ENCODE results near the gene NRG2. TPM values are rescaled to one million over a fixed set of nuclear protein-coding genes. Genes with fewer than 3 reads are reported as not detected.

NRG2 gene
- polyA plus RNA-seq, 2 of the 4 experiments (the other 2 are of a cell fraction) = 1.0 to 1.1 TPM

GRCh38 chr5:139884144-139884543 lies 159.0 kb downstream of the NRG2 start:
- H3K4me2 ChIP-seq = no peak overlapping the region
- no peaks in the 10 kb centered on the region for H3K4me1 ChIP-seq
- H3K9me3 ChIP-seq = no peaks in the 10 kb centered on the region
- ChIA-PET CTCF (interaction anchor here (1.0 to 2.1 kb wide), 4 partner anchors 9 to 109 kb away, joined by 3 to 6 read pairs (median 4); no protein-coding TSS in a partner anchor), POLR2A (no interaction called here)
- no peak overlapping the region for H3K27ac ChIP-seq
- WGBS (ENCODE audit: missing lambda C conversion rate) = 82% methylated on average over 3 of the region's 3 CpGs
- TF ChIP-seq RFX5 (IDR thresholded peaks at IDR 0.05) (no peak), POLR2AphosphoS2 (conservative IDR thresholded peaks at IDR 0.05; ENCODE audit: low read length) (no peak), MAZ (IDR thresholded peaks at IDR 0.05; ENCODE audit: borderline replicate concordance, low read depth, low read length) (no peak), RARB (CRISPR knock-in tag; IDR thresholded peaks at IDR 0.05) (no peak), EHMT2 (IDR thresholded peaks at IDR 0.05; ENCODE audit: low read depth) (no peak), FOXS1 (CRISPR knock-in tag; IDR thresholded peaks at IDR 0.05) (no peak), HDAC2 (IDR thresholded peaks at IDR 0.05) (no peak), CBX2 (IDR thresholded peaks at IDR 0.05; ENCODE audit: borderline replicate concordance, low read depth) (no peak), FOSL2 (IDR thresholded peaks at IDR 0.05) (no peak), FOSL2 (CRISPR knock-in tag; IDR thresholded peaks at IDR 0.05) (no peak), GATA3 (IDR thresholded peaks at IDR 0.05; ENCODE audit: borderline replicate concordance) (no peak), ZFP36 (IDR thresholded peaks at IDR 0.05; ENCODE audit: borderline replicate concordance, partially characterized antibody) (no peak), ZSCAN20 (CRISPR knock-in tag; IDR thresholded peaks at IDR 0.05) (no peak), USF2 (IDR thresholded peaks at IDR 0.05) (no peak), RCOR1 (IDR thresholded peaks at IDR 0.05; ENCODE audit: low read depth, low read length) (no peak), ZC3H11A (IDR thresholded peaks at IDR 0.05) (no peak), ESRRA (IDR thresholded peaks at IDR 0.05; ENCODE audit: borderline replicate concordance, low read length) (no peak), RNF2 (IDR thresholded peaks at IDR 0.05; ENCODE audit: borderline replicate concordance, low read depth) (no peak), CHD2 (IDR thresholded peaks at IDR 0.05; ENCODE audit: low read length, partially characterized antibody) (no peak), ZNF302 (CRISPR knock-in tag; IDR thresholded peaks at IDR 0.05) (no peak)
- no peak for FAIRE-seq
- DNase-seq (ENCODE audit: low read depth in 1 of 2, low spot score in 1 of 2) = no peak
- no peak overlapping the region for H3K4me3 ChIP-seq
- no peak for ATAC-seq

GRCh38 chr5:139882961-139883539 lies 160.0 kb downstream of the NRG2 start:
- ChIA-PET CTCF (interaction anchor here (0.6 to 2.1 kb wide), 4 partner anchors 10 to 1207 kb away, joined by 3 to 6 read pairs (median 4); no protein-coding TSS in a partner anchor), POLR2A (no interaction called here)
- ATAC-seq (no peak), FAIRE-seq (no peak), DNase-seq (ENCODE audit: low read depth in 1 of 2, low spot score in 1 of 2) (no peak)
- 97% methylated on average over 5 of the region's 10 CpGs for WGBS (ENCODE audit: missing lambda C conversion rate)
- Histone ChIP-seq H3K4me3 (no peak overlapping the region), H3K9me3 (no peaks in the 10 kb centered on the region), H3K4me2 (no peak overlapping the region), H3K4me1 (no peaks in the 10 kb centered on the region), H3K27ac (no peak overlapping the region)
- no peak for TF ChIP-seq NR3C1 (IDR thresholded peaks at IDR 0.05)
- no peak for TF ChIP-seq RAD21 (conservative IDR thresholded peaks at IDR 0.05 in 1 of 2, IDR thresholded peaks at IDR 0.05 in 1 of 2)
- no peak for TF ChIP-seq CBX8 (IDR thresholded peaks at IDR 0.05)
- TF ChIP-seq ZC3H11A (IDR thresholded peaks at IDR 0.05) = no peak
- no peak for TF ChIP-seq HOXA7 (CRISPR knock-in tag; IDR thresholded peaks at IDR 0.05)
- no peak for TF ChIP-seq TFCP2L1 (CRISPR knock-in tag; IDR thresholded peaks at IDR 0.05)
- TF ChIP-seq POLR2A (IDR thresholded peaks at IDR 0.05; ENCODE audit: low read length) = no peak
- no peak for TF ChIP-seq PBX3 (IDR thresholded peaks at IDR 0.05)
- no peak for TF ChIP-seq SREBF2 (IDR thresholded peaks at IDR 0.05)
- TF ChIP-seq HES2 (IDR thresholded peaks at IDR 0.05) = no peak
- no peak for TF ChIP-seq E2F6 (IDR thresholded peaks at IDR 0.05; ENCODE audit: borderline replicate concordance, low read depth)
- TF ChIP-seq JUN (IDR thresholded peaks at IDR 0.05) = no peak
- TF ChIP-seq BCL3 (IDR thresholded peaks at IDR 0.05) = no peak

All from A549 (cell line).